Esophagus muscularis mucosa (tissue), 4 donors: ENCODE results near the gene MYOZ1.

Source experiments
- CTCF ChIP-seq, 3 experiments: fragments of 200-600 bp in 2 of 3; fragments of 450-650 bp in 1 of 3; sonication (generic) in 2 of 3; IDR thresholded peaks; one replicate each; pipeline ENCODE4 v1.5.1; 2017 to 2019; ENCODE audit warnings: antibody characterized with exemption in 3 of 3, mild to moderate bottlenecking in 2 of 3, moderate library complexity in 1 of 3
- EP300 ChIP-seq: sonication (generic); formaldehyde crosslinking; IDR thresholded peaks from one replicate; pipeline ENCODE4 v1.6.1; 2017; ENCODE audit warnings: antibody characterized with exemption
- POLR2A ChIP-seq: fragments of 450-650 bp; IDR thresholded peaks from one replicate; pipeline ENCODE4 v1.6.1; 2017; ENCODE audit warnings: antibody characterized with exemption, moderate library complexity, mild to moderate bottlenecking, low read depth
- POLR2AphosphoS5 ChIP-seq, 2 donors: sonication (generic); formaldehyde crosslinking; IDR thresholded peaks; one replicate each; pipeline ENCODE4 v1.6.1; 2017; ENCODE audit warnings: antibody characterized with exemption in 2 of 2

- no peak for TF ChIP-seq POLR2A
- no peak for TF ChIP-seq CTCF (IDR thresholded peaks at IDR 0.05)
- no peak for TF ChIP-seq POLR2AphosphoS5 (IDR thresholded peaks at IDR 0.05)
- TF ChIP-seq EP300 = no peak
Measured at GRCh38 chr10:73588656-73589055, 52.6 kb downstream of the MYOZ1 start.
